HepG2 (cell line): ENCODE measurements around the gene LENEP. TPM values are rescaled to one million over a fixed set of nuclear protein-coding genes. Genes with fewer than 3 reads are reported as not detected.

Source experiments
- FOXC1 ChIP-seq: sonication (generic); formaldehyde crosslinking; IDR thresholded peaks from 2 replicates; pipeline ENCODE4 v1.8.0; 2022; ENCODE audit warnings: mild to moderate bottlenecking, missing genetic modification reagents, borderline replicate concordance
- HNRNPLL ChIP-seq: fragments of 200-400 bp; formaldehyde crosslinking; IDR thresholded peaks from 2 replicates; pipeline ENCODE4 v1.6.1; 2017; ENCODE audit warnings: mild to moderate bottlenecking, low read depth, low read length; ENCODE audit not compliant: poor library complexity, severe bottlenecking
- KDM2A ChIP-seq: sonication (generic); formaldehyde crosslinking; IDR thresholded peaks from 2 replicates; pipeline ENCODE4 v1.4.0; 2020; ENCODE audit warnings: low read depth, missing genetic modification reagents, borderline replicate concordance
- MAFF ChIP-seq: IDR thresholded peaks from 2 replicates; pipeline ENCODE4 v1.6.1; 2011; ENCODE audit warnings: low read depth, low read length, improper control_type of control experiment
- MTF2 ChIP-seq: sonication (generic); formaldehyde crosslinking; IDR thresholded peaks from 2 replicates; pipeline ENCODE4 v1.5.0; 2020; ENCODE audit warnings: missing genetic modification reagents, borderline replicate concordance
- NFYC ChIP-seq: IDR thresholded peaks from 2 replicates; pipeline ENCODE4 v1.6.1; 2016; ENCODE audit warnings: missing genetic modification reagents, missing compliant biosample characterization
- RARG ChIP-seq: sonication (generic); formaldehyde crosslinking; IDR thresholded peaks from 2 replicates; pipeline ENCODE4 v1.4.0; 2020; ENCODE audit warnings: low read depth, mild to moderate bottlenecking, missing genetic modification reagents
- XBP1 ChIP-seq: sonication (generic); formaldehyde crosslinking; IDR thresholded peaks from 2 replicates; pipeline ENCODE4 v1.5.0; 2020; ENCODE audit warnings: missing genetic modification reagents
- ZFP41 ChIP-seq: sonication (generic); formaldehyde crosslinking; IDR thresholded peaks from 2 replicates; pipeline ENCODE4 v1.4.0; 2020; ENCODE audit warnings: mild to moderate bottlenecking, missing genetic modification reagents, borderline replicate concordance
- ZKSCAN1 ChIP-seq: fragments of 150-350 bp; IDR thresholded peaks from 2 replicates; pipeline ENCODE4 v1.6.1; 2014; ENCODE audit warnings: low read length
- ZNF230 ChIP-seq: sonication (generic); formaldehyde crosslinking; IDR thresholded peaks from 2 replicates; pipeline ENCODE4 v1.4.0; 2020; ENCODE audit warnings: mild to moderate bottlenecking, missing genetic modification reagents
- ZNF234 ChIP-seq: sonication (generic); formaldehyde crosslinking; conservative IDR thresholded peaks from 2 replicates; pipeline ENCODE4 v1.5.1; 2020; ENCODE audit warnings: mild to moderate bottlenecking, missing genetic modification reagents
- polyA plus RNA-seq, 8 experiments: library from polyadenylated mRNA; depleted of rRNA in 3 of 8; stranded (reverse) in 7 of 8; unstranded in 1 of 8; fragments of >200 nt; fragmentation: Illumina TruSeq in 4 of 8; extraction: Trizol in 4 of 8; gene quantifications; 2 replicates each; pipeline versions ENCODE4 v1.2.1 to v1.2.3, GENCODE V29; 2011 to 2016; ENCODE audit warnings: low read depth in 4 of 8, missing spikeins in 1 of 8, mixed read lengths in 1 of 8; ENCODE audit not compliant: insufficient read depth in 1 of 8
- total RNA-seq, 5 experiments: library from RNA; depleted of rRNA; stranded (reverse); fragments of >200 nt; fragmentation: Illumina TruSeq; extraction: Trizol; gene quantifications; 2 replicates each; pipeline ENCODE4 v1.2.3, GENCODE V29; 2016; ENCODE audit warnings: low read depth in 1 of 5
- TF ChIP-seq, protein P1 (sequence below): sonication (generic); formaldehyde crosslinking; IDR thresholded peaks from 2 replicates; pipeline ENCODE4 v1.8.0; 2022; ENCODE audit warnings: mild to moderate bottlenecking, missing genetic modification reagents, moderate library complexity
- TF ChIP-seq, protein P2 (sequence below): sonication (generic); formaldehyde crosslinking; IDR thresholded peaks from 2 replicates; pipeline ENCODE4 v1.4.0; 2020; ENCODE audit warnings: mild to moderate bottlenecking, missing genetic modification reagents
- TF ChIP-seq, protein P3 (sequence below): sonication (generic); formaldehyde crosslinking; IDR thresholded peaks from 2 replicates; pipeline ENCODE4 v1.8.0; 2022; ENCODE audit warnings: missing genetic modification reagents, mild to moderate bottlenecking, inconsistent platforms, borderline replicate concordance
- TF ChIP-seq, protein P4 (sequence below), 2 experiments: fragments of 450-650 bp in 1 of 2; sonication (generic) in 1 of 2; formaldehyde crosslinking; IDR thresholded peaks; 2 replicates each; pipeline versions ENCODE4 v1.5.0 to v1.8.0; 2020 to 2022; ENCODE audit warnings: mild to moderate bottlenecking in 1 of 2, missing genetic modification reagents in 1 of 2
- TF ChIP-seq, protein P5 (sequence below): sonication (generic); formaldehyde crosslinking; IDR thresholded peaks from 2 replicates; pipeline ENCODE4 v1.5.1; 2020; ENCODE audit warnings: missing genetic modification reagents, mild to moderate bottlenecking, borderline replicate concordance
- TF ChIP-seq, protein P6 (sequence below): sonication (generic); formaldehyde crosslinking; IDR thresholded peaks from 2 replicates; pipeline ENCODE4 v1.4.0; 2020; ENCODE audit warnings: low read depth, missing genetic modification reagents

The LENEP gene
- total and polyA plus RNA-seq, 2 of the 13 experiments (the other 11 are each of a cell fraction or from before 2014, with no cell fraction given), result 0.29 TPM; not detected in 1

DNA sequence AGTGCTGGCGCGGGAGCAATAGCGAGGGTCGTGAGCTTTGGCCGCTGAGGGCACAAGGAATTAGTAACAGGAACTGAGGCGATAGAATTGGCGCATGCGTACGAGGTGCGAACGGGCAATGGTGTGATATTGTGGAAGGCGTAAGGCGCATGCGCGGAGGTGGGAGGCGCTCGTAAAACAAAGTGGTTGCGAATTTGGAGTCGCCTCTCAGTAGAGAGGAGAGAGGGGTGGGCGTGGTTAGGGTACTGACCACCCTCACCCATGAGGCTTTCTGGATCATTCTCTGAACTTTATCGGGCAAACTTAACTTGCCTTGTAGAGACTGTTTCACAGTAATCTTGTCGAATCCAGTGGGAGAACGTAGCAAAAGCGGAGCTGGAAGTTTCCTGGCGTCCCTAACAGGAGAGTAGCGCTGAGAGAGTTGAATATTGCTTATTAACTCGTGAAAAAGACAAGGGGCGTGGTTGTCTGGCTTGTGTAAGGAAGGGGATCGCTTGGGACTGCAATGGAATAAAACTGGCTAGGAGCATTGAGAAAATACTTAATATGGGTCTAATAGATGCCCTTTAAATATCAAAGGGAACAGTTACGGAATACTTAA is 18.5 kb upstream of the LENEP start (continued):
- TF ChIP-seq, protein P1, sequence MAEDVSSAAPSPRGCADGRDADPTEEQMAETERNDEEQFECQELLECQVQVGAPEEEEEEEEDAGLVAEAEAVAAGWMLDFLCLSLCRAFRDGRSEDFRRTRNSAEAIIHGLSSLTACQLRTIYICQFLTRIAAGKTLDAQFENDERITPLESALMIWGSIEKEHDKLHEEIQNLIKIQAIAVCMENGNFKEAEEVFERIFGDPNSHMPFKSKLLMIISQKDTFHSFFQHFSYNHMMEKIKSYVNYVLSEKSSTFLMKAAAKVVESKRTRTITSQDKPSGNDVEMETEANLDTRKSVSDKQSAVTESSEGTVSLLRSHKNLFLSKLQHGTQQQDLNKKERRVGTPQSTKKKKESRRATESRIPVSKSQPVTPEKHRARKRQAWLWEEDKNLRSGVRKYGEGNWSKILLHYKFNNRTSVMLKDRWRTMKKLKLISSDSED, result no peak
- TF ChIP-seq ZNF230 (CRISPR knock-in tag), result no peak
- no peak; the same call in 1 of the 2 replicates for TF ChIP-seq XBP1 (CRISPR knock-in tag)
- no peak for TF ChIP-seq ZFP41 (CRISPR knock-in tag)
- TF ChIP-seq, protein P2, sequence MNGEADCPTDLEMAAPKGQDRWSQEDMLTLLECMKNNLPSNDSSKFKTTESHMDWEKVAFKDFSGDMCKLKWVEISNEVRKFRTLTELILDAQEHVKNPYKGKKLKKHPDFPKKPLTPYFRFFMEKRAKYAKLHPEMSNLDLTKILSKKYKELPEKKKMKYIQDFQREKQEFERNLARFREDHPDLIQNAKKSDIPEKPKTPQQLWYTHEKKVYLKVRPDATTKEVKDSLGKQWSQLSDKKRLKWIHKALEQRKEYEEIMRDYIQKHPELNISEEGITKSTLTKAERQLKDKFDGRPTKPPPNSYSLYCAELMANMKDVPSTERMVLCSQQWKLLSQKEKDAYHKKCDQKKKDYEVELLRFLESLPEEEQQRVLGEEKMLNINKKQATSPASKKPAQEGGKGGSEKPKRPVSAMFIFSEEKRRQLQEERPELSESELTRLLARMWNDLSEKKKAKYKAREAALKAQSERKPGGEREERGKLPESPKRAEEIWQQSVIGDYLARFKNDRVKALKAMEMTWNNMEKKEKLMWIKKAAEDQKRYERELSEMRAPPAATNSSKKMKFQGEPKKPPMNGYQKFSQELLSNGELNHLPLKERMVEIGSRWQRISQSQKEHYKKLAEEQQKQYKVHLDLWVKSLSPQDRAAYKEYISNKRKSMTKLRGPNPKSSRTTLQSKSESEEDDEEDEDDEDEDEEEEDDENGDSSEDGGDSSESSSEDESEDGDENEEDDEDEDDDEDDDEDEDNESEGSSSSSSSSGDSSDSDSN (CRISPR knock-in tag), result no peak
- TF ChIP-seq HNRNPLL, result no peak
- no peak for TF ChIP-seq MAFF
- no peak for TF ChIP-seq ZNF234 (CRISPR knock-in tag)
- TF ChIP-seq, protein P3, sequence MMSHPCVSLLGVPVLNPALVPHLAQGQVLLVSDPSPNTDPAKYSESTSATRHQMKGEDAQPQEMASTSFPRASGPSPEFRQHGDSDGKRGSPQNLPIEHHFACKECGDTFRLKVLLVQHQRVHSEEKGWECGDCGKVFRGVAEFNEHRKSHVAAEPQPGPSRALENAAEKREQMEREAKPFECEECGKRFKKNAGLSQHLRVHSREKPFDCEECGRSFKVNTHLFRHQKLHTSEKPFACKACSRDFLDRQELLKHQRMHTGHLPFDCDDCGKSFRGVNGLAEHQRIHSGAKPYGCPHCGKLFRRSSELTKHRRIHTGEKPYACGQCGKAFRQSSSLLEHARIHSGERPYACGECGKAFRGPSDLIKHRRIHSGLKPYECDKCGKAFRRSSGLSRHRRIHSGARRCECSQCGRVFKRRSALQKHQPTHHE (CRISPR knock-in tag), result no peak
- TF ChIP-seq FOXC1 (CRISPR knock-in tag), result no peak
- TF ChIP-seq, protein P4, sequence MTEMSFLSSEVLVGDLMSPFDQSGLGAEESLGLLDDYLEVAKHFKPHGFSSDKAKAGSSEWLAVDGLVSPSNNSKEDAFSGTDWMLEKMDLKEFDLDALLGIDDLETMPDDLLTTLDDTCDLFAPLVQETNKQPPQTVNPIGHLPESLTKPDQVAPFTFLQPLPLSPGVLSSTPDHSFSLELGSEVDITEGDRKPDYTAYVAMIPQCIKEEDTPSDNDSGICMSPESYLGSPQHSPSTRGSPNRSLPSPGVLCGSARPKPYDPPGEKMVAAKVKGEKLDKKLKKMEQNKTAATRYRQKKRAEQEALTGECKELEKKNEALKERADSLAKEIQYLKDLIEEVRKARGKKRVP (CRISPR knock-in tag; IDR thresholded peaks at IDR 0.05), result no peak; a peak in 1 of 4 replicates
- TF ChIP-seq ZKSCAN1, result no peak
- TF ChIP-seq NFYC (CRISPR knock-in tag), result no peak
- TF ChIP-seq, protein P5, sequence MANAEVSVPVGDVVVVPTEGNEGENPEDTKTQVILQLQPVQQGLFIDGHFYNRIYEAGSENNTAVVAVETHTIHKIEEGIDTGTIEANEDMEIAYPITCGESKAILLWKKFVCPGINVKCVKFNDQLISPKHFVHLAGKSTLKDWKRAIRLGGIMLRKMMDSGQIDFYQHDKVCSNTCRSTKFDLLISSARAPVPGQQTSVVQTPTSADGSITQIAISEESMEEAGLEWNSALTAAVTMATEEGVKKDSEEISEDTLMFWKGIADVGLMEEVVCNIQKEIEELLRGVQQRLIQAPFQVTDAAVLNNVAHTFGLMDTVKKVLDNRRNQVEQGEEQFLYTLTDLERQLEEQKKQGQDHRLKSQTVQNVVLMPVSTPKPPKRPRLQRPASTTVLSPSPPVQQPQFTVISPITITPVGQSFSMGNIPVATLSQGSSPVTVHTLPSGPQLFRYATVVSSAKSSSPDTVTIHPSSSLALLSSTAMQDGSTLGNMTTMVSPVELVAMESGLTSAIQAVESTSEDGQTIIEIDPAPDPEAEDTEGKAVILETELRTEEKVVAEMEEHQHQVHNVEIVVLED (CRISPR knock-in tag), result no peak
- TF ChIP-seq MTF2 (CRISPR knock-in tag), result no peak
- TF ChIP-seq RARG (CRISPR knock-in tag), result no peak
- TF ChIP-seq KDM2A, result no peak
- TF ChIP-seq, protein P6, sequence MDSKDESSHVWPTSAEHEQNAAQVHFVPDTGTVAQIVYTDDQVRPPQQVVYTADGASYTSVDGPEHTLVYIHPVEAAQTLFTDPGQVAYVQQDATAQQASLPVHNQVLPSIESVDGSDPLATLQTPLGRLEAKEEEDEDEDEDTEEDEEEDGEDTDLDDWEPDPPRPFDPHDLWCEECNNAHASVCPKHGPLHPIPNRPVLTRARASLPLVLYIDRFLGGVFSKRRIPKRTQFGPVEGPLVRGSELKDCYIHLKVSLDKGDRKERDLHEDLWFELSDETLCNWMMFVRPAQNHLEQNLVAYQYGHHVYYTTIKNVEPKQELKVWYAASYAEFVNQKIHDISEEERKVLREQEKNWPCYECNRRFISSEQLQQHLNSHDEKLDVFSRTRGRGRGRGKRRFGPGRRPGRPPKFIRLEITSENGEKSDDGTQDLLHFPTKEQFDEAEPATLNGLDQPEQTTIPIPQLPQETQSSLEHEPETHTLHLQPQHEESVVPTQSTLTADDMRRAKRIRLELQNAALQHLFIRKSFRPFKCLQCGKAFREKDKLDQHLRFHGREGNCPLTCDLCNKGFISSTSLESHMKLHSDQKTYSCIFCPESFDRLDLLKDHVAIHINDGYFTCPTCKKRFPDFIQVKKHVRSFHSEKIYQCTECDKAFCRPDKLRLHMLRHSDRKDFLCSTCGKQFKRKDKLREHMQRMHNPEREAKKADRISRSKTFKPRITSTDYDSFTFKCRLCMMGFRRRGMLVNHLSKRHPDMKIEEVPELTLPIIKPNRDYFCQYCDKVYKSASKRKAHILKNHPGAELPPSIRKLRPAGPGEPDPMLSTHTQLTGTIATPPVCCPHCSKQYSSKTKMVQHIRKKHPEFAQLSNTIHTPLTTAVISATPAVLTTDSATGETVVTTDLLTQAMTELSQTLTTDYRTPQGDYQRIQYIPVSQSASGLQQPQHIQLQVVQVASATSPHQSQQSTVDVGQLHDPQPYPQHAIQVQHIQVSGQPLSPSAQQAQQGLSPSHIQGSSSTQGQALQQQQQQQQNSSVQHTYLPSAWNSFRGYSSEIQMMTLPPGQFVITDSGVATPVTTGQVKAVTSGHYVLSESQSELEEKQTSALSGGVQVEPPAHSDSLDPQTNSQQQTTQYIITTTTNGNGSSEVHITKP (CRISPR knock-in tag), result no peak; the same call in 1 of the 2 replicates
